HG03025 (cell line): Measurements from ENCODE around the gene RAD9A.

Experiments
- ATAC-seq: cut with Tn5 transposase; IDR thresholded peaks from one replicate; pipeline ENCODE4 v1.9.1; 2021; ENCODE audit warnings: mild to moderate bottlenecking, moderate library complexity; ENCODE audit not compliant: unreplicated experiment, low FRiP score

RAD9A gene

GRCh38 chr11:67407688-67408163, 15.9 kb downstream of the RAD9A start:
- ATAC-seq = no peak

- no peak for ATAC-seq
Observed at GRCh38 chr11:67408437-67409200, 16.8 kb downstream of the RAD9A start.

- ATAC-seq = no peak
Observed at GRCh38 chr11:67409261-67409666, 17.5 kb downstream of the RAD9A start.

- no peak for ATAC-seq
Observed at GRCh38 chr11:67409781-67410368, 18.1 kb downstream of the RAD9A start.

- no peak for ATAC-seq
Observed at GRCh38 chr11:67410369-67410831, 18.6 kb downstream of the RAD9A start.

GRCh38 chr11:67410984-67411784, 19.4 kb downstream of the RAD9A start:
- ATAC-seq = no peak

- no peak for ATAC-seq
Observed at GRCh38 chr11:67411785-67412152, 20.0 kb downstream of the RAD9A start.

GRCh38 chr11:67412495-67413179, 20.9 kb downstream of the RAD9A start:
- ATAC-seq = no peak

- no peak for ATAC-seq
Observed at GRCh38 chr11:67413266-67413849, 21.6 kb downstream of the RAD9A start.

GRCh38 chr11:67415501-67416304, 23.9 kb downstream of the RAD9A start, which contains the start of gene CARNS1:
Gene CARNS1, plus strand, starts transcription at chr11:67415678. Its CDS starts 522 bp downstream, at chr11:67416200.
- ATAC-seq = no peak

- no peak for ATAC-seq
Observed at GRCh38 chr11:67416416-67417335, 24.9 kb downstream of the RAD9A start.

GRCh38 chr11:67417425-67417824, 25.6 kb downstream of the RAD9A start:
- no peak for ATAC-seq

GRCh38 chr11:67418476-67419281, 26.9 kb downstream of the RAD9A start:
- no peak for ATAC-seq

GRCh38 chr11:67419325-67420049, 27.7 kb downstream of the RAD9A start:
- no peak for ATAC-seq

- no peak for ATAC-seq
Observed at GRCh38 chr11:67420147-67420645, 28.4 kb downstream of the RAD9A start.

- ATAC-seq = peak; percentile 55
Observed at GRCh38 chr11:67420646-67421429, 29.1 kb downstream of the RAD9A start.
